Measurements from ENCODE around the gene MCL1. TPM values are rescaled to one million over a fixed set of nuclear protein-coding genes. Genes with fewer than 3 reads are reported as not detected.

MCL1 gene
- total and polyA plus RNA-seq, 2 of the 13 experiments (the other 11 are each of a cell fraction or from before 2014, with no cell fraction given): 69.5 to 125 TPM

- TF ChIP-seq, protein P1, sequence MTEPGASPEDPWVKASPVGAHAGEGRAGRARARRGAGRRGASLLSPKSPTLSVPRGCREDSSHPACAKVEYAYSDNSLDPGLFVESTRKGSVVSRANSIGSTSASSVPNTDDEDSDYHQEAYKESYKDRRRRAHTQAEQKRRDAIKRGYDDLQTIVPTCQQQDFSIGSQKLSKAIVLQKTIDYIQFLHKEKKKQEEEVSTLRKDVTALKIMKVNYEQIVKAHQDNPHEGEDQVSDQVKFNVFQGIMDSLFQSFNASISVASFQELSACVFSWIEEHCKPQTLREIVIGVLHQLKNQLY (CRISPR knock-in tag; IDR thresholded peaks at IDR 0.05): no peak; the same call in 1 of the 2 replicates
- TF ChIP-seq ZKSCAN5 (CRISPR knock-in tag; IDR thresholded peaks at IDR 0.05): no peak
- TF ChIP-seq ZNF496 (CRISPR knock-in tag; IDR thresholded peaks at IDR 0.05; ENCODE audit: insufficient replicate concordance): no peak
- no peak for TF ChIP-seq ZNF782 (CRISPR knock-in tag; IDR thresholded peaks at IDR 0.05; ENCODE audit: borderline replicate concordance)
- TF ChIP-seq ATF7-NPFF (CRISPR knock-in tag; IDR thresholded peaks at IDR 0.05; ENCODE audit: low read depth): no peak
- 0 out of 2 replicates have a peak, but pooled peaks have one; percentile 69 for TF ChIP-seq AHR (CRISPR knock-in tag; IDR thresholded peaks at IDR 0.05)
- TF ChIP-seq JUNB (CRISPR knock-in tag; IDR thresholded peaks at IDR 0.05; ENCODE audit: borderline replicate concordance): no peak
- TF ChIP-seq CSRNP2 (CRISPR knock-in tag; conservative IDR thresholded peaks at IDR 0.05; ENCODE audit: low read depth): no peak
- TF ChIP-seq NR2F2 (IDR thresholded peaks at IDR 0.05; ENCODE audit: borderline replicate concordance, low read depth): no peak
- TF ChIP-seq, protein P2, sequence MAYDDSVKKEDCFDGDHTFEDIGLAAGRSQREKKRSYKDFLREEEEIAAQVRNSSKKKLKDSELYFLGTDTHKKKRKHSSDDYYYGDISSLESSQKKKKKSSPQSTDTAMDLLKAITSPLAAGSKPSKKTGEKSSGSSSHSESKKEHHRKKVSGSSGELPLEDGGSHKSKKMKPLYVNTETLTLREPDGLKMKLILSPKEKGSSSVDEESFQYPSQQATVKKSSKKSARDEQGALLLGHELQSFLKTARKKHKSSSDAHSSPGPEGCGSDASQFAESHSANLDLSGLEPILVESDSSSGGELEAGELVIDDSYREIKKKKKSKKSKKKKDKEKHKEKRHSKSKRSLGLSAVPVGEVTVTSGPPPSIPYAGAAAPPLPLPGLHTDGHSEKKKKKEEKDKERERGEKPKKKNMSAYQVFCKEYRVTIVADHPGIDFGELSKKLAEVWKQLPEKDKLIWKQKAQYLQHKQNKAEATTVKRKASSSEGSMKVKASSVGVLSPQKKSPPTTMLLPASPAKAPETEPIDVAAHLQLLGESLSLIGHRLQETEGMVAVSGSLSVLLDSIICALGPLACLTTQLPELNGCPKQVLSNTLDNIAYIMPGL (CRISPR knock-in tag; IDR thresholded peaks at IDR 0.05; ENCODE audit: borderline replicate concordance in 1 of 2, low read depth in 1 of 2): peak; percentile 1 to 75; a peak in 2 of 4 replicates
- TF ChIP-seq, protein P3, sequence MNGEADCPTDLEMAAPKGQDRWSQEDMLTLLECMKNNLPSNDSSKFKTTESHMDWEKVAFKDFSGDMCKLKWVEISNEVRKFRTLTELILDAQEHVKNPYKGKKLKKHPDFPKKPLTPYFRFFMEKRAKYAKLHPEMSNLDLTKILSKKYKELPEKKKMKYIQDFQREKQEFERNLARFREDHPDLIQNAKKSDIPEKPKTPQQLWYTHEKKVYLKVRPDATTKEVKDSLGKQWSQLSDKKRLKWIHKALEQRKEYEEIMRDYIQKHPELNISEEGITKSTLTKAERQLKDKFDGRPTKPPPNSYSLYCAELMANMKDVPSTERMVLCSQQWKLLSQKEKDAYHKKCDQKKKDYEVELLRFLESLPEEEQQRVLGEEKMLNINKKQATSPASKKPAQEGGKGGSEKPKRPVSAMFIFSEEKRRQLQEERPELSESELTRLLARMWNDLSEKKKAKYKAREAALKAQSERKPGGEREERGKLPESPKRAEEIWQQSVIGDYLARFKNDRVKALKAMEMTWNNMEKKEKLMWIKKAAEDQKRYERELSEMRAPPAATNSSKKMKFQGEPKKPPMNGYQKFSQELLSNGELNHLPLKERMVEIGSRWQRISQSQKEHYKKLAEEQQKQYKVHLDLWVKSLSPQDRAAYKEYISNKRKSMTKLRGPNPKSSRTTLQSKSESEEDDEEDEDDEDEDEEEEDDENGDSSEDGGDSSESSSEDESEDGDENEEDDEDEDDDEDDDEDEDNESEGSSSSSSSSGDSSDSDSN (CRISPR knock-in tag; IDR thresholded peaks at IDR 0.05): peak; percentile 8; the same call in 1 of the 2 replicates
- peak; percentile 87 for TF ChIP-seq ZNF331 (CRISPR knock-in tag; IDR thresholded peaks at IDR 0.05)
- TF ChIP-seq, protein P4, sequence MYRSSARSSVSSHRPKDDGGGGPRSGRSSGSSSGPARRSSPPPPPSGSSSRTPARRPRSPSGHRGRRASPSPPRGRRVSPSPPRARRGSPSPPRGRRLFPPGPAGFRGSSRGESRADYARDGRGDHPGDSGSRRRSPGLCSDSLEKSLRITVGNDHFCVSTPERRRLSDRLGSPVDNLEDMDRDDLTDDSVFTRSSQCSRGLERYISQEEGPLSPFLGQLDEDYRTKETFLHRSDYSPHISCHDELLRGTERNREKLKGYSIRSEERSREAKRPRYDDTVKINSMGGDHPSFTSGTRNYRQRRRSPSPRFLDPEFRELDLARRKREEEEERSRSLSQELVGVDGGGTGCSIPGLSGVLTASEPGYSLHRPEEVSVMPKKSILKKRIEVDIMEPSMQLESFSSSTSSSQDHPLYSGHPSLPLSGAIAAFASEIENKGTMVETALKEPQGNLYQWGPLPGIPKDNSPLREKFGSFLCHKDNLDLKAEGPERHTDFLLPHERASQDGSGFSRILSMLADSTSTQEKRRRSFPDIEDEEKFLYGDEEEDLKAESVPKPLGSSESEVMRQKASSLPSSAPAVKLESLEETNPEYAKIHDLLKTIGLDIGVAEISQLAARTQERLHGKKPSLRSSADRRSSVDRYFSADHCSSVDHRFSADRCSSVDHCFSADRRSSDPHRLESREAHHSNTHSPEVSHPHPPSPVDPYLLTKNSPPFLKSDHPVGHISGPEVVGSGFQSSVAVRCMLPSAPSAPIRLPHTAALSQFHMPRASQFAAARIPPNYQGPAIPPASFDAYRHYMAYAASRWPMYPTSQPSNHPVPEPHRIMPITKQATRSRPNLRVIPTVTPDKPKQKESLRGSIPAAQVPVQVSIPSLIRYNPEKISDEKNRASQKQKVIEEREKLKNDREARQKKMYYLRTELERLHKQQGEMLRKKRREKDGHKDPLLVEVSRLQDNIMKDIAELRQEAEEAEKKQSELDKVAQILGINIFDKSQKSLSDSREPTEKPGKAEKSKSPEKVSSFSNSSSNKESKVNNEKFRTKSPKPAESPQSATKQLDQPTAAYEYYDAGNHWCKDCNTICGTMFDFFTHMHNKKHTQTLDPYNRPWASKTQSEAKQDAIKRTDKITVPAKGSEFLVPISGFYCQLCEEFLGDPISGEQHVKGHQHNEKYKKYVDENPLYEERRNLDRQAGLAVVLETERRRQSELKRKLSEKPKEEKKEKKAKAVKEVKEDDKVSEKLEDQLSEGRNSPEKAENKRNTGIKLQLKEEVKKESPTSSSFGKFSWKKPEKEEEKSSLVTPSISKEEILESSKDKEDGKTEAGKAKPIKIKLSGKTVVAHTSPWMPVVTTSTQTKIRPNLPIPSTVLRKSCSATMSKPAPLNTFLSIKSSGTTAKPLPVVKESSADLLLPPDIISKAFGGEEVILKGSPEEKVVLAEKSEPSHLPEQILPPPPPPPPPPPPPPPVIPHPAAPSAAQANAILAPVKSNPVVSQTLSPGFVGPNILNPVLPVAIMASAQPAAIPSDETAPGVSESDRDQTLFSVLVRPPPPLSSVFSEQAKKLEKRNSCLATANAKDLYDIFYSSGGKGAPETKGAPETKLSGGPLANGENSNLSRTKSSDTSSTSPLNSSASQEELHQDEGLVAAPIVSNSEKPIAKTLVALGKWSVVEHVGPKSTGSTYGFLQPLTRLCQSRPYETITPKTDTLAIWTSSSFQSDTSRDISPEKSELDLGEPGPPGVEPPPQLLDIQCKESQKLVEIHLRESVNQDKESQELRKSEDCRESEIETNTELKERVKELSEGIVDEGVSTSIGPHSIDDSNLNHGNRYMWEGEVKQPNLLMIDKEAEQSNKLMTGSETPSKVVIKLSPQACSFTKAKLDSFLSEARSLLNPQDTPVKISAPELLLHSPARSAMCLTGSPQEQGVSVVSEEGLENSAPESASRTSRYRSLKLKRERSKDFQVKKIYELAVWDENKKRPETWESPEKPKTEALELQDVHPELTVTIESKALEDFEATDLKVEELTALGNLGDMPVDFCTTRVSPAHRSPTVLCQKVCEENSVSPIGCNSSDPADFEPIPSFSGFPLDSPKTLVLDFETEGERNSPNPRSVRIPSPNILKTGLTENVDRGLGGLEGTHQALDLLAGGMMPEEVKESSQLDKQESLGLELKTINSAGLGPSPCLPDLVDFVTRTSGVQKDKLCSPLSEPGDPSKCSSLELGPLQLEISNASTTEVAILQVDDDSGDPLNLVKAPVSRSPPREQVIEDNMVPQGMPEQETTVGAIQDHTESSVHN (CRISPR knock-in tag; IDR thresholded peaks at IDR 0.05): no peak
These were observed 17.4 kb downstream of the MCL1 start (continued) for GRCh38 chr1:150561974-150562445.
